ENCODE data around the gene TARBP2. TPM values are rescaled to one million over a fixed set of nuclear protein-coding genes. Genes with fewer than 3 reads are reported as not detected.
A peak's percentile ranks its signal among the peaks of the same experiment; 100 is the strongest.

Gene TARBP2
- total RNA-seq, 1 experiment from 2014 or later = 20.7 TPM

DNA sequence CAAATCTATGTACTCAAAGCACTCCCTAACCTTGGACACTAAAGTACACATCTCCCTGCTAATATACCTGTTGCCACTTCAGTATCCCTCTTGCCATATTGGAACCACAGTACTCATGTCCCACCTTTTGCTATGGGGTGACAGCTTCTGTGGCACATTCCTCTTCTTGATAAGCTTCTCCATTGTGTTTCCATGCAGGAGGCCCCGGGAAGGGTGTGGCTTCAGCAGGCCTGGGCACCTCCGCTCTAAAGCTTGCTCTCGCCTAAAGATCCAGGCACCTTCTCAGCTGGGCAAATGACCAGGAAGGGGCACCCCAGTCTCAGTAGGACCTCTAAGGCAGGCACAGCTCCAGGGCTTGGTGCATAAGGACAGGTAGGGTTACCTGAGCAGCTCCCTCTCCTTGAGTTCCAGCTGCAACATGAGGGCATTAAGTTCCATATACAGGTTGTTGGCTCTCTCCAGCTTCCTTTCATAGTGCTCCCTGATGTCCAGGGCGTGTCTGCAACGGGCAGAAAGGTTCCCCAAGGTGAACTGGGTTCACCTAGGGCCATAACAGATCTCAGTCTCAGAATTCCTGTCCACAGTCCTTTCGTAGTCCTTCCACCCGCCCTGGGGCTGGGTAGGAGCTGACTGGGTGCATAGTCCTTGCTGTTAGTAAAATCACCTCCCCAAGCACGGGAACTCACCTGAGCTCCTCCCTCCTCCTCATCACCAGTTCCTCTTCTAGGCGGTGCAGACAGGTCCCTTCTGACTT is 17.7 kb upstream of the TARBP2 start:
- TF ChIP-seq, protein P1, sequence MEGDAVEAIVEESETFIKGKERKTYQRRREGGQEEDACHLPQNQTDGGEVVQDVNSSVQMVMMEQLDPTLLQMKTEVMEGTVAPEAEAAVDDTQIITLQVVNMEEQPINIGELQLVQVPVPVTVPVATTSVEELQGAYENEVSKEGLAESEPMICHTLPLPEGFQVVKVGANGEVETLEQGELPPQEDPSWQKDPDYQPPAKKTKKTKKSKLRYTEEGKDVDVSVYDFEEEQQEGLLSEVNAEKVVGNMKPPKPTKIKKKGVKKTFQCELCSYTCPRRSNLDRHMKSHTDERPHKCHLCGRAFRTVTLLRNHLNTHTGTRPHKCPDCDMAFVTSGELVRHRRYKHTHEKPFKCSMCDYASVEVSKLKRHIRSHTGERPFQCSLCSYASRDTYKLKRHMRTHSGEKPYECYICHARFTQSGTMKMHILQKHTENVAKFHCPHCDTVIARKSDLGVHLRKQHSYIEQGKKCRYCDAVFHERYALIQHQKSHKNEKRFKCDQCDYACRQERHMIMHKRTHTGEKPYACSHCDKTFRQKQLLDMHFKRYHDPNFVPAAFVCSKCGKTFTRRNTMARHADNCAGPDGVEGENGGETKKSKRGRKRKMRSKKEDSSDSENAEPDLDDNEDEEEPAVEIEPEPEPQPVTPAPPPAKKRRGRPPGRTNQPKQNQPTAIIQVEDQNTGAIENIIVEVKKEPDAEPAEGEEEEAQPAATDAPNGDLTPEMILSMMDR (IDR thresholded peaks at IDR 0.05; ENCODE audit: unreplicated experiment) = no peak
- intact Hi-C loops (cut with micrococcal nuclease; ENCODE audit: unreplicated experiment) = no loop called here
- Mint-ChIP-seq H3K36me3 (ENCODE audit: insufficient read depth, unreplicated experiment) (peaks cover 47% of the 10 kb centered on the region), H3K4me1 (ENCODE audit: low read depth, unreplicated experiment) (no peaks in the 10 kb centered on the region), H3K9me3 (ENCODE audit: low read depth, unreplicated experiment) (no peaks in the 10 kb centered on the region), H3K27ac (ENCODE audit: unreplicated experiment) (peak overlapping the region; percentile 37), H3K27me3 (ENCODE audit: unreplicated experiment) (no peaks in the 10 kb centered on the region), H3K4me3 (ENCODE audit: low read depth, unreplicated experiment) (no peak overlapping the region)
- CTCF ChIA-PET = no interaction called here
- DNase-seq = no peak
- BruUV-seq (replicated peaks) = no TSS peak

DNA sequence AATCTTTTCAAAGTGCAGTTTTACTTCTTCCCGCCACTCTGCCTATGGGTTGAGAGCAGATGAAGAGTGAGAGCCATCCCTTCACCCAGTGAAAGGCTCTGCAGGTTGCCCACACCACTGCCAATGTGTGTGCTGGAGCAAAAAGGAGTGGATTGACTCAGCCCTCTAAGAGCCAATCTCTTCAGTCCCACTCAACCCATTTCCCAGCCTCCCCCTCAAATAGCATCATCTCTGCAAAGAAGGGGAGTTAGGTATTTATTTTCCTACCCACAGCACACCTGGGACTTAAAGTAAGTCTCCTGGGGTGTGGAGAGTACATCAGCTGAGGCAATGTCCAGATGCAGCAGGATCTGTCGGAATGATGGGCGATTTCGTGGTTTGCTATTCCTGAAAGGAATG is 17.1 kb upstream of the TARBP2 start:
- no peaks in the 10 kb centered on the region for H3K9me3 Mint-ChIP-seq (ENCODE audit: low read depth, unreplicated experiment)
- H3K36me3 Mint-ChIP-seq (ENCODE audit: insufficient read depth, unreplicated experiment) = peaks cover 42% of the 10 kb centered on the region
- DNase-seq = no peak
- TF ChIP-seq, protein P1 (IDR thresholded peaks at IDR 0.05; ENCODE audit: unreplicated experiment) = no peak
- CTCF ChIA-PET = no interaction called here
- no peaks in the 10 kb centered on the region for H3K4me1 Mint-ChIP-seq (ENCODE audit: low read depth, unreplicated experiment)
- peak overlapping the region; percentile 37 for H3K27ac Mint-ChIP-seq (ENCODE audit: unreplicated experiment)
- intact Hi-C loops (cut with micrococcal nuclease; ENCODE audit: unreplicated experiment) = no loop called here
- no TSS peak for BruUV-seq (replicated peaks)
- no peaks in the 10 kb centered on the region for H3K27me3 Mint-ChIP-seq (ENCODE audit: unreplicated experiment)
- H3K4me3 Mint-ChIP-seq (ENCODE audit: low read depth, unreplicated experiment) = no peak overlapping the region

DNA sequence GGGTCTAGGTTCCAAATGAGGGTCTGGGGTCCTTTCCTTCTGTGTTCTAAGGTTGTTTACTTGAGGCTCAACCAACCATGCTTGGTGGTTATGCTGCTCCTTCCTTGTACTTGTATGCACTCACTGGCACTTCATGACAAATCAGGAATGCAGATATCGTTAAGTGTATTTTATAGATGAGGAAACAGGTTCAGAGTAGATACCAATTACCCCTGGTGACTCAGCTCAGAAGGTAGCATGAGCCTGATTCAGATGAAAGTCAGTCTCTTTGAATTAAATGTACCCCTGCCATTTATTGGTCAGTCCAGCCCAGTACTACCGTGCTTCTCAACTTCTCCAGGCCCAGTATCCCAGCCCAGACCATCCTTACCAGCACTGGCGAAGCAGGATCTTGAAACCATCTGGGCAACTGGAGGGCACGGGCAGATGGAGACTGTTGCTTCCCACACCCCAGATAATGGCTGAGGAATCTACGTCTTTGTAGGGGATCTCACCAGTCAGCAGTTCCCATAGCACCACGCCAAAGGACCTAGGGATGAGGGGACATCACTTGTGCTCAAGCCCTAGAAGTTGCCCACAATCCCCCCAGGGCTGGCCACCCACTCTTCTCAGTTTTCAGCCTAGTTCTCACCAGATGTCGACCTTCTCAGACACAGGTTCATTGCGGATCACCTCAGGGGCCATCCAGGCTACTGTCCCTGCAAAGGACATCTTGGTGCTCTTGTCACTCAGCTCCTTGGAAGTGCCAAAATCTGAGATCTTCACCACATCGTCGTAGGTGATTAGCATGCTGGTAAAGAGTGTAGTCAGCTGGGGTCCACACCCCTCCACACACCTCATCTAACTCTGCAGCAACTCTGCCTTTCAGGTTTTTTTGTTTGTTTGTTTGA is 16.2 kb upstream of the TARBP2 start:
- no peak for DNase-seq
- Mint-ChIP-seq H3K36me3 (ENCODE audit: insufficient read depth, unreplicated experiment) (peaks cover 32% of the 10 kb centered on the region), H3K4me1 (ENCODE audit: low read depth, unreplicated experiment) (no peaks in the 10 kb centered on the region), H3K27me3 (ENCODE audit: unreplicated experiment) (no peaks in the 10 kb centered on the region), H3K4me3 (ENCODE audit: low read depth, unreplicated experiment) (no peak overlapping the region), H3K9me3 (ENCODE audit: low read depth, unreplicated experiment) (no peaks in the 10 kb centered on the region), H3K27ac (ENCODE audit: unreplicated experiment) (no peak overlapping the region)
- intact Hi-C loops (cut with micrococcal nuclease; ENCODE audit: unreplicated experiment) = no loop called here
- CTCF ChIA-PET = no interaction called here
- BruUV-seq (replicated peaks) = TSS peak; percentile 8
- TF ChIP-seq, protein P1 (IDR thresholded peaks at IDR 0.05; ENCODE audit: unreplicated experiment) = no peak

DNA sequence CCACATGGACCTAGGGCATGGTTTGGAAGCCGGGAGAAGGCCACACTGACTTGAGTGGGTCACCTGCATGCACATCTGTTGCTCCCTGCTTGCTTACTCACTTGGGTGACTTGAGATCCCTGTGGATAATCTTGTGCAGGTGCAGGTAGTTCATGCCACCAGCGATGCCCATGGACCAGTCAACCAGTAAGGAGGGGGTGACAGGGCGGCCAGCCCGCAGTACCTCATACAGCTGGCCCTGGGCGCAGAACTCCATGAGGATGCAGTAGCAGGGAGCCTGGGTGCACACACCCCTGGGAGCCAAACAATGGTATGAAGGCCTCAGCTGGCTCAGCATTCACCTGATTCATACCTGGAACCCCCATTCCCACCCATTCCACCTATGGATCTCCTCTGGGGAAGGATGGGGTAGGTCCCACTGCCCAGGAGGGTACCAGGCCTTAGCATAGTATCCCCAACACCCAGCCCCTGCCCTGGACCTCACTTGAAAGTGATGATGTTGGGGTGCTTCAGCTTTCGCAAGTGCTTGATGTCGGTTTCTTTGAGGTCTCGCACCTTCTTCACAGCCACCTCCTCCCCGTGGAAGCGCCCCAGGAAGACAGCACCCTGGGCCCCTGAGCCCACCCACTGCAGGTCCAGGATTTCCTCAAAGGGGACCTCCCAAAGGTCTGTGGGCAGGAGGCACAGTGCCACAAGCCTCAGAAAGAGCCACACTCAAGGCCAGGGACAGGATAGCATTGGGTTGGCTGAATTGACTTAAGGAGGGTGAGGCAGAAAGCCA is 14.9 kb upstream of the TARBP2 start:
- Mint-ChIP-seq H3K4me1 (ENCODE audit: low read depth, unreplicated experiment) (no peaks in the 10 kb centered on the region), H3K27ac (ENCODE audit: unreplicated experiment) (peak overlapping the region; percentile 50), H3K27me3 (ENCODE audit: unreplicated experiment) (no peaks in the 10 kb centered on the region), H3K4me3 (ENCODE audit: low read depth, unreplicated experiment) (no peak overlapping the region), H3K9me3 (ENCODE audit: low read depth, unreplicated experiment) (no peaks in the 10 kb centered on the region), H3K36me3 (ENCODE audit: insufficient read depth, unreplicated experiment) (peaks cover 32% of the 10 kb centered on the region)
- TF ChIP-seq, protein P1 (IDR thresholded peaks at IDR 0.05; ENCODE audit: unreplicated experiment) = no peak
- intact Hi-C loops (cut with micrococcal nuclease; ENCODE audit: unreplicated experiment) = no loop called here
- no TSS peak for BruUV-seq (replicated peaks)
- CTCF ChIA-PET = no interaction called here
- DNase-seq = no peak
